WTC11 (cell line): Measurements from ENCODE around the gene LRTM1. TPM values are rescaled to one million over a fixed set of nuclear protein-coding genes. Genes with fewer than 3 reads are reported as not detected.

Experiments used
- ATAC-seq: fragments of 200-7000 bp; cut with Tn5 transposase; 2 replicates; pipeline ENCODE4 v1.10.0; 2021; ENCODE audit warnings: mild to moderate bottlenecking, moderate library complexity
- CTCF ChIA-PET: fragments of 300-600 bp; sonication (Branson Sonifier 250); formaldehyde crosslinking; loops from one replicate; lab custom pipeline; 2021; ENCODE audit warnings: antibody characterized with exemption; lab: Charles Lee
- POLR2A ChIA-PET: fragments of 350-600 bp; sonication (Branson Sonifier 250); formaldehyde crosslinking; loops from one replicate; lab custom pipeline; 2021; ENCODE audit warnings: antibody characterized with exemption; lab: Charles Lee
- DNase-seq: peaks from one replicate; pipeline ENCODE4 v3.0.0; 2021; ENCODE audit warnings: low spot score
- H3K27ac Mint-ChIP-seq: 2 replicates; pipeline ENCODE4 v1.8.0; 2021; ENCODE audit warnings: mixed read lengths
- H3K27me3 Mint-ChIP-seq: 2 replicates; pipeline ENCODE4 v1.8.0; 2021; ENCODE audit warnings: low read depth, mild to moderate bottlenecking, moderate library complexity, mixed read lengths
- H3K36me3 Mint-ChIP-seq: 2 replicates; pipeline ENCODE4 v1.8.0; 2021; ENCODE audit warnings: mixed read lengths
- H3K4me1 Mint-ChIP-seq: 2 replicates; pipeline ENCODE4 v1.8.0; 2022; ENCODE audit warnings: mixed read lengths
- H3K4me3 Mint-ChIP-seq: 2 replicates; pipeline ENCODE4 v1.8.0; 2021; ENCODE audit warnings: mild to moderate bottlenecking, moderate library complexity, mixed read lengths
- H3K9me3 Mint-ChIP-seq: 2 replicates; pipeline ENCODE4 v1.8.0; 2021; ENCODE audit warnings: mixed read lengths
- ATF1 ChIP-seq: sonication (generic); formaldehyde crosslinking; IDR thresholded peaks from 2 replicates; pipeline ENCODE4 v1.8.1; 2023; ENCODE audit warnings: mild to moderate bottlenecking, moderate library complexity, missing genetic modification reagents
- ATF6 ChIP-seq: sonication (generic); formaldehyde crosslinking; IDR thresholded peaks from 2 replicates; pipeline ENCODE4 v1.8.1; 2023; ENCODE audit warnings: mild to moderate bottlenecking, missing genetic modification reagents
- E2F4 ChIP-seq: sonication (generic); formaldehyde crosslinking; IDR thresholded peaks from 2 replicates; pipeline ENCODE4 v1.8.1; 2022; ENCODE audit warnings: low read depth, mild to moderate bottlenecking, moderate library complexity, missing genetic modification reagents, borderline replicate concordance
- ELF4 ChIP-seq: sonication (generic); formaldehyde crosslinking; IDR thresholded peaks from 2 replicates; pipeline ENCODE4 v1.8.1; 2022; ENCODE audit warnings: low read depth, mild to moderate bottlenecking, moderate library complexity, missing genetic modification reagents
- EMX1 ChIP-seq: fragments of 250-450 bp; sonication (Bioruptor Pico); IDR thresholded peaks from 2 replicates; pipeline ENCODE4 v1.8.0; 2021; ENCODE audit warnings: mild to moderate bottlenecking
- FOXJ3 ChIP-seq: sonication (generic); formaldehyde crosslinking; IDR thresholded peaks from 2 replicates; pipeline ENCODE4 v1.9.0; 2021; ENCODE audit warnings: missing genetic modification reagents, mild to moderate bottlenecking, borderline replicate concordance
- MAX ChIP-seq: sonication (generic); formaldehyde crosslinking; IDR thresholded peaks from 2 replicates; pipeline ENCODE4 v1.8.0; 2022; ENCODE audit warnings: mild to moderate bottlenecking, missing genetic modification reagents
- NFE2L1 ChIP-seq: sonication (generic); formaldehyde crosslinking; IDR thresholded peaks from 2 replicates; pipeline ENCODE4 v1.8.1; 2023; ENCODE audit warnings: missing genetic modification reagents
- NFYB ChIP-seq: sonication (generic); formaldehyde crosslinking; conservative IDR thresholded peaks from 2 replicates; pipeline ENCODE4 v1.8.0; 2022; ENCODE audit warnings: low read depth, missing genetic modification reagents
- SMAD3 ChIP-seq: sonication (generic); formaldehyde crosslinking; IDR thresholded peaks from 2 replicates; pipeline ENCODE4 v1.8.0; 2022; ENCODE audit warnings: missing genetic modification reagents, mild to moderate bottlenecking, borderline replicate concordance
- SMAD4 ChIP-seq: sonication (generic); formaldehyde crosslinking; IDR thresholded peaks from 2 replicates; pipeline ENCODE4 v1.8.0; 2022; ENCODE audit warnings: mild to moderate bottlenecking, missing genetic modification reagents
- ZMAT4 ChIP-seq: fragments of 250-450 bp; sonication (Bioruptor Pico); IDR thresholded peaks from 2 replicates; pipeline ENCODE4 v1.9.0; 2021; ENCODE audit warnings: mild to moderate bottlenecking
- ZNF396 ChIP-seq: fragments of 250-450 bp; sonication (Bioruptor Pico); IDR thresholded peaks from 2 replicates; pipeline ENCODE4 v1.8.0; 2021; ENCODE audit warnings: mild to moderate bottlenecking, moderate library complexity, borderline replicate concordance
- ZNF671 ChIP-seq: fragments of 250-450 bp; sonication (Bioruptor Pico); IDR thresholded peaks from 2 replicates; pipeline ENCODE4 v1.8.0; 2021; ENCODE audit warnings: mild to moderate bottlenecking
- total RNA-seq: library from RNA; stranded (reverse); gene quantifications from 3 replicates; pipeline ENCODE4 v1.2.3, GENCODE V29; 2021
- TF ChIP-seq, protein P1 (sequence below): sonication (generic); formaldehyde crosslinking; IDR thresholded peaks from 2 replicates; pipeline ENCODE4 v1.8.0; 2022; ENCODE audit warnings: mild to moderate bottlenecking, missing genetic modification reagents
- TF ChIP-seq, protein P2 (sequence below): sonication (generic); formaldehyde crosslinking; IDR thresholded peaks from 2 replicates; pipeline ENCODE4 v1.8.1; 2023; ENCODE audit warnings: mild to moderate bottlenecking, missing genetic modification reagents
- TF ChIP-seq, protein P3 (sequence below): fragments of 250-450 bp; sonication (Bioruptor Pico); IDR thresholded peaks from 2 replicates; pipeline ENCODE4 v2.1.2; 2022; ENCODE audit warnings: mild to moderate bottlenecking, moderate library complexity
- TF ChIP-seq, protein P4 (sequence below): sonication (generic); formaldehyde crosslinking; IDR thresholded peaks from 2 replicates; pipeline ENCODE4 v1.8.1; 2023; ENCODE audit warnings: mild to moderate bottlenecking, missing genetic modification reagents, moderate library complexity
- TF ChIP-seq, protein P5 (sequence below): fragments of 250-450 bp; sonication (Bioruptor Pico); conservative IDR thresholded peaks from 2 replicates; pipeline ENCODE4 v1.9.0; 2021; ENCODE audit warnings: mild to moderate bottlenecking

LRTM1 gene
- total RNA-seq, 1 experiment from 2014 or later, result not detected

DNA sequence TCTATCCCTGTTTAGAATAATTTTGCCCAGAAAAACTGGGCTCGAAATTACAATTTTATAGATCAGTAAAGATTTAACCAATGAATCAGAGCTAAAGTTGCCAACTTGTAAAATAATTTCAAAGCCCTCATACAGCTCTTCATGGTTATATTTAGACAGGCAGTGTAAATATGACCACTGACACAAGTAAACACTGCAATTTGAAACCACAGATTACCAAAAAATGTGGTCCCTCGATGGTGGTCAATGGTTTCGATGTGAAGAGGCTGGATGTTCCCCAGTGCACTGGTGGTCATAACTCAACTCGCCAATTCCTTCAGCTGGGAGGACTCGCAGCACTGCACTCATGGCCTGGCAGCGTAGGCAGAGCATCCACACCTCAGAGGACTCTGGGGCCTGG lies 28.6 kb downstream of the LRTM1 start:
- no peak for DNase-seq
- no peak for ATAC-seq
- TF ChIP-seq, protein P1, sequence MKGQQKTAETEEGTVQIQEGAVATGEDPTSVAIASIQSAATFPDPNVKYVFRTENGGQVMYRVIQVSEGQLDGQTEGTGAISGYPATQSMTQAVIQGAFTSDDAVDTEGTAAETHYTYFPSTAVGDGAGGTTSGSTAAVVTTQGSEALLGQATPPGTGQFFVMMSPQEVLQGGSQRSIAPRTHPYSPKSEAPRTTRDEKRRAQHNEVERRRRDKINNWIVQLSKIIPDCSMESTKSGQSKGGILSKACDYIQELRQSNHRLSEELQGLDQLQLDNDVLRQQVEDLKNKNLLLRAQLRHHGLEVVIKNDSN, result no peak
- TF ChIP-seq, protein P2, sequence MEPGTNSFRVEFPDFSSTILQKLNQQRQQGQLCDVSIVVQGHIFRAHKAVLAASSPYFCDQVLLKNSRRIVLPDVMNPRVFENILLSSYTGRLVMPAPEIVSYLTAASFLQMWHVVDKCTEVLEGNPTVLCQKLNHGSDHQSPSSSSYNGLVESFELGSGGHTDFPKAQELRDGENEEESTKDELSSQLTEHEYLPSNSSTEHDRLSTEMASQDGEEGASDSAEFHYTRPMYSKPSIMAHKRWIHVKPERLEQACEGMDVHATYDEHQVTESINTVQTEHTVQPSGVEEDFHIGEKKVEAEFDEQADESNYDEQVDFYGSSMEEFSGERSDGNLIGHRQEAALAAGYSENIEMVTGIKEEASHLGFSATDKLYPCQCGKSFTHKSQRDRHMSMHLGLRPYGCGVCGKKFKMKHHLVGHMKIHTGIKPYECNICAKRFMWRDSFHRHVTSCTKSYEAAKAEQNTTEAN (CRISPR knock-in tag), result no peak
- no peak for TF ChIP-seq MAX (CRISPR knock-in tag)
- no peak for TF ChIP-seq ZNF671
- Mint-ChIP-seq H3K4me1 (peaks cover 7% of the 10 kb centered on the region), H3K27me3 (no peaks in the 10 kb centered on the region), H3K4me3 (no peak overlapping the region), H3K9me3 (peaks cover 3% of the 10 kb centered on the region; the same call in 1 of the 2 replicates), H3K36me3 (peaks cover 22% of the 10 kb centered on the region), H3K27ac (no peak overlapping the region)
- ChIA-PET POLR2A (interaction anchor here (0.6 kb wide), 1 partner anchor 1191 kb away, joined by 5 read pairs; no protein-coding TSS in a partner anchor), CTCF (no interaction called here)

- DNase-seq, result no peak
- no peaks in the 10 kb centered on the region for H3K9me3 Mint-ChIP-seq
Observed at GRCh38 chr3:54897028-54897711, 30.7 kb downstream of the LRTM1 start.

More at GRCh38 chr3:54897028-54897711, 30.7 kb downstream of the LRTM1 start:
- peaks cover 14% of the 10 kb centered on the region for H3K4me1 Mint-ChIP-seq
- CTCF ChIA-PET, result no interaction called here
- TF ChIP-seq NFYB (CRISPR knock-in tag), result no peak
- TF ChIP-seq, protein P3, sequence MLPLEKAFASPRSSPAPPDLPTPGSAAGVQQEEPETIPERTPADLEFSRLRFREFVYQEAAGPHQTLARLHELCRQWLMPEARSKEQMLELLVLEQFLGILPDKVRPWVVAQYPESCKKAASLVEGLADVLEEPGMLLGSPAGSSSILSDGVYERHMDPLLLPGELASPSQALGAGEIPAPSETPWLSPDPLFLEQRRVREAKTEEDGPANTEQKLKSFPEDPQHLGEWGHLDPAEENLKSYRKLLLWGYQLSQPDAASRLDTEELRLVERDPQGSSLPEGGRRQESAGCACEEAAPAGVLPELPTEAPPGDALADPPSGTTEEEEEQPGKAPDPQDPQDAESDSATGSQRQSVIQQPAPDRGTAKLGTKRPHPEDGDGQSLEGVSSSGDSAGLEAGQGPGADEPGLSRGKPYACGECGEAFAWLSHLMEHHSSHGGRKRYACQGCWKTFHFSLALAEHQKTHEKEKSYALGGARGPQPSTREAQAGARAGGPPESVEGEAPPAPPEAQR (CRISPR knock-in tag), result no peak
- no peak for TF ChIP-seq NFE2L1 (CRISPR knock-in tag)
- no peak for TF ChIP-seq FOXJ3 (CRISPR knock-in tag)
- TF ChIP-seq, protein P4, sequence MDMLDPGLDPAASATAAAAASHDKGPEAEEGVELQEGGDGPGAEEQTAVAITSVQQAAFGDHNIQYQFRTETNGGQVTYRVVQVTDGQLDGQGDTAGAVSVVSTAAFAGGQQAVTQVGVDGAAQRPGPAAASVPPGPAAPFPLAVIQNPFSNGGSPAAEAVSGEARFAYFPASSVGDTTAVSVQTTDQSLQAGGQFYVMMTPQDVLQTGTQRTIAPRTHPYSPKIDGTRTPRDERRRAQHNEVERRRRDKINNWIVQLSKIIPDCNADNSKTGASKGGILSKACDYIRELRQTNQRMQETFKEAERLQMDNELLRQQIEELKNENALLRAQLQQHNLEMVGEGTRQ (CRISPR knock-in tag), result no peak
- TF ChIP-seq ELF4 (CRISPR knock-in tag), result no peak
- TF ChIP-seq ZMAT4 (CRISPR knock-in tag), result no peak
- no peak for TF ChIP-seq ATF1 (CRISPR knock-in tag)
- no peak for TF ChIP-seq ATF6 (CRISPR knock-in tag)
- no peak for TF ChIP-seq ZNF396 (CRISPR knock-in tag)
- no peak for TF ChIP-seq EMX1 (CRISPR knock-in tag)
- no peak for TF ChIP-seq E2F4 (CRISPR knock-in tag)
- TF ChIP-seq SMAD4, result no peak
- TF ChIP-seq SMAD3 (CRISPR knock-in tag), result no peak
- TF ChIP-seq, protein P5, sequence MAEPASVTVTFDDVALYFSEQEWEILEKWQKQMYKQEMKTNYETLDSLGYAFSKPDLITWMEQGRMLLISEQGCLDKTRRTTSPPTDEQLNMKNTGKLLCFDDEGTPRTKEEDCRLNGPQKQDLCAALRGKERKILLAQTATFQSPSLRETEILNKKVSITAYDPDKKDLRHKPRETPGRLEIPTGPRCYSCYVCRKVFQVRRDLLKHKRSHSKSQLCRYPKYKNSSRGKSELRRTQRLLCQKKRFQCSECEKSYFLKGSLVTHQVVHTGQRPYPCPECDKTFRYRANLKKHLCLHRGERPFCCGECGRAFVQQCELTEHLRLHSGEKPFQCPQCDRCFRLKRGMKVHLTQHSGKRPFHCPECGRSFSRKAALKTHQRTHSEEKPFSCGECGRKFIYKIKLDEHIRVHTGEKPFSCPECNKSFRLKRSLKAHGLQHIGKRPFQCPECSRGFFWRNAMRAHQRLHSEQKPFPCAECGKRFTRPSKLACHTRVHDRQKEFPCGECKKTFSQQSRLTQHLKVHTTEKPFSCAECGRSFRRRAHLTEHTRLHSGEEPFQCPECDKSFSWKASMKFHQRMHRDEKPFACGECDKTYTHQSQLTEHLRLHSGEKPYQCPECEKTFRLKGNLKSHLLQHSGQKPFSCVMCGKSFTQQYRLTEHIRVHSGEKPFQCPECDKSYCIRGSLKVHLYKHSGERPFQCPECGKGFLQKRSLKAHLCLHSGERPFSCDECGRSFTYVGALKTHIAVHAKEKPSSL (CRISPR knock-in tag), result no peak
- POLR2A ChIA-PET, result no interaction called here
- H3K36me3 Mint-ChIP-seq, result peaks cover 18% of the 10 kb centered on the region
- no peak for ATAC-seq
- H3K27ac Mint-ChIP-seq, result no peak overlapping the region
- no peak overlapping the region for H3K4me3 Mint-ChIP-seq
- no peaks in the 10 kb centered on the region for H3K27me3 Mint-ChIP-seq
